Endothelial cell of umbilical vein (primary cell): Measurements from ENCODE around the gene TPP1.

Experiments
- EZH2 ChIP-seq: IDR thresholded peaks from 2 replicates; pipeline ENCODE4 v1.6.1; 2012; ENCODE audit warnings: borderline replicate concordance, low read depth, mild to moderate bottlenecking, moderate library complexity, low read length, inconsistent platforms; ENCODE audit not compliant: severe bottlenecking
- FOS ChIP-seq: IDR thresholded peaks from 2 replicates; pipeline ENCODE4 v1.6.1; 2011; ENCODE audit warnings: mild to moderate bottlenecking, low read length, moderate library complexity, borderline replicate concordance; ENCODE audit not compliant: insufficient read depth
- GATA2 ChIP-seq: IDR thresholded peaks from 2 replicates; pipeline ENCODE4 v1.7.0; 2011; ENCODE audit warnings: low read depth, mild to moderate bottlenecking, moderate library complexity, mixed read lengths, low read length; ENCODE audit not compliant: insufficient read length, insufficient read depth
- JUN ChIP-seq: IDR thresholded peaks from 2 replicates; pipeline ENCODE4 v1.6.1; 2011; ENCODE audit warnings: borderline replicate concordance, low read depth; ENCODE audit not compliant: insufficient read length, insufficient read depth
- MYC ChIP-seq: IDR thresholded peaks from one replicate; pipeline ENCODE4 v1.6.1; 2011; ENCODE audit warnings: mild to moderate bottlenecking, low read depth, low read length
- POLR2A ChIP-seq: IDR thresholded peaks from 2 replicates; pipeline ENCODE4 v1.6.1; 2012; ENCODE audit warnings: low read depth, mild to moderate bottlenecking, control low read depth, low read length
- POLR2AphosphoS5 ChIP-seq: IDR thresholded peaks from 2 replicates; pipeline ENCODE4 v1.6.1; 2012; ENCODE audit warnings: low read depth, mild to moderate bottlenecking, control low read depth, low read length, moderate library complexity; ENCODE audit not compliant: insufficient read depth
- TF ChIP-seq, protein P1 (sequence below), 2 donors: IDR thresholded peaks; 1 replicate in 1 of 2; 2 replicates in 1 of 2; pipeline ENCODE4 v1.5.1; 2011; ENCODE audit warnings: low read length in 2 of 2, mild to moderate bottlenecking in 2 of 2, moderate library complexity in 2 of 2, control low read depth in 1 of 2, inconsistent platforms in 1 of 2, low read depth in 1 of 2; ENCODE audit not compliant: insufficient read depth in 1 of 2; ENCODE audit errors: extremely low read depth in 1 of 2
- TF ChIP-seq, protein P2 (sequence below): IDR thresholded peaks from 2 replicates; pipeline ENCODE4 v1.6.1; 2011; ENCODE audit not compliant: insufficient read depth, insufficient read length

DNA sequence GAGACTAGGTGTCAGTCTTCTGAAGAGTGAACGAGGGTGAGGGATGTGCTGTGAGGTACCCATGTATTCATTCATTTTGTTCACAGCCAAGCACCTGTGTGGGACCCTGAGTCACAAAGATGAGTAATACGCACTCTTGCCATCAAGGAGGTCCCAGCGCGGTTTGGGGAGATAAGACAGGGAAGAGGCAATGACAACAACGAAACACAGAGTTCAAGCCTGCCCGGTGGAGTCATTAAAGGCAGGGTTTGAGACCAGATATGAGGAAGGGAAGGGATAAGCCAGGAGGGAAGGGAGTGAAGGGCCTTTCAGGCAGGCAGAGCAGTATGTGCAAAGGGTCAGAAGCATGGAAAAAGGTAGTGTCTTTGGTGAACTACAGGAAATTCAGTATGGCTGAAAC lies 31.8 kb upstream of the TPP1 start:
- TF ChIP-seq, protein P1, sequence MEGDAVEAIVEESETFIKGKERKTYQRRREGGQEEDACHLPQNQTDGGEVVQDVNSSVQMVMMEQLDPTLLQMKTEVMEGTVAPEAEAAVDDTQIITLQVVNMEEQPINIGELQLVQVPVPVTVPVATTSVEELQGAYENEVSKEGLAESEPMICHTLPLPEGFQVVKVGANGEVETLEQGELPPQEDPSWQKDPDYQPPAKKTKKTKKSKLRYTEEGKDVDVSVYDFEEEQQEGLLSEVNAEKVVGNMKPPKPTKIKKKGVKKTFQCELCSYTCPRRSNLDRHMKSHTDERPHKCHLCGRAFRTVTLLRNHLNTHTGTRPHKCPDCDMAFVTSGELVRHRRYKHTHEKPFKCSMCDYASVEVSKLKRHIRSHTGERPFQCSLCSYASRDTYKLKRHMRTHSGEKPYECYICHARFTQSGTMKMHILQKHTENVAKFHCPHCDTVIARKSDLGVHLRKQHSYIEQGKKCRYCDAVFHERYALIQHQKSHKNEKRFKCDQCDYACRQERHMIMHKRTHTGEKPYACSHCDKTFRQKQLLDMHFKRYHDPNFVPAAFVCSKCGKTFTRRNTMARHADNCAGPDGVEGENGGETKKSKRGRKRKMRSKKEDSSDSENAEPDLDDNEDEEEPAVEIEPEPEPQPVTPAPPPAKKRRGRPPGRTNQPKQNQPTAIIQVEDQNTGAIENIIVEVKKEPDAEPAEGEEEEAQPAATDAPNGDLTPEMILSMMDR (IDR thresholded peaks at IDR 0.05; ENCODE audit: extremely low read depth in 1 of 2, insufficient read depth in 1 of 2, low read depth in 1 of 2, low read length in 2 of 2): no peak
- TF ChIP-seq JUN (no peak), POLR2AphosphoS5 (no peak), POLR2A (no peak), EZH2 (no peak), FOS (no peak), MYC (no peak), GATA2 (no peak)
- TF ChIP-seq, protein P2, sequence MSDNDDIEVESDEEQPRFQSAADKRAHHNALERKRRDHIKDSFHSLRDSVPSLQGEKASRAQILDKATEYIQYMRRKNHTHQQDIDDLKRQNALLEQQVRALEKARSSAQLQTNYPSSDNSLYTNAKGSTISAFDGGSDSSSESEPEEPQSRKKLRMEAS: no peak
